ENCODE results near the gene FOCAD.

FOCAD gene

GRCh38 chr9:20989923-20990341 lies 305.9 kb downstream of the FOCAD start:
- Histone ChIP-seq H3K79me1 (replicated peaks; ENCODE audit: low read length, poor library complexity, severe bottlenecking) (peaks cover 3% of the 10 kb centered on the region), H3K9ac (ENCODE audit: low read length) (no peak overlapping the region), H3K9me3 (ENCODE audit: control insufficient read depth, low read length) (no peaks in the 10 kb centered on the region), H3K27me3 (ENCODE audit: control insufficient read depth in 1 of 2, insufficient read depth in 1 of 2, low read length in 2 of 2) (no peaks in the 10 kb centered on the region), H3K4me2 (ENCODE audit: low read length, poor library complexity, severe bottlenecking) (no peak overlapping the region), H2BK5ac (ENCODE audit: low read depth, low read length, poor library complexity, severe bottlenecking) (no peak overlapping the region), H4K91ac (ENCODE audit: low read length) (no peak overlapping the region), H3K14ac (ENCODE audit: low read length in 2 of 2) (peak overlapping the region in 1 of 2 experiments; percentile 18), H2AFZ (ENCODE audit: low read depth, low read length) (no peak overlapping the region), H2BK120ac (ENCODE audit: low read depth, low read length) (no peak overlapping the region), H2BK12ac (ENCODE audit: low read length in 2 of 2) (no peak overlapping the region), H3K4me1 (ENCODE audit: control insufficient read depth, insufficient read depth, low read depth, low read length) (peaks cover 4% of the 10 kb centered on the region), H3K4me3 (ENCODE audit: insufficient read depth in 1 of 2, low read depth in 1 of 2, low read length in 2 of 2) (no peak overlapping the region), H2AK5ac (ENCODE audit: low read length, severe bottlenecking) (no peak overlapping the region), H3K4ac (ENCODE audit: low read depth in 1 of 2, low read length in 2 of 2) (no peak overlapping the region), H3K23ac (ENCODE audit: low read length in 2 of 2) (no peak overlapping the region), H3K36me3 (ENCODE audit: control insufficient read depth in 1 of 2, insufficient read depth in 2 of 2, low read depth in 1 of 2, low read length in 2 of 2) (peaks cover 20 to 78% of the 10 kb centered on the region in 2 experiments), H2BK15ac (ENCODE audit: low read depth, poor library complexity, severe bottlenecking) (no peak overlapping the region), H3K27ac (ENCODE audit: low read length, poor library complexity, severe bottlenecking) (no peak overlapping the region), H4K8ac (ENCODE audit: low read length) (no peak overlapping the region), H3K18ac (ENCODE audit: low read depth in 1 of 2, low read length in 2 of 2) (peak overlapping the region in 1 of 2 experiments; percentile 72)
- 97% methylated on average over 6 of the region's 6 CpGs for WGBS
- no peak for DNase-seq

GRCh38 chr9:20990867-20991266 lies 306.8 kb downstream of the FOCAD start:
- H3K4me2 ChIP-seq (ENCODE audit: low read length, poor library complexity, severe bottlenecking) = no peak overlapping the region
- H4K91ac ChIP-seq (ENCODE audit: low read length) = no peak overlapping the region
- peaks cover 4% of the 10 kb centered on the region for H3K4me1 ChIP-seq (ENCODE audit: control insufficient read depth, insufficient read depth, low read depth, low read length)
- WGBS = 100% methylated on average over 2 of the region's 2 CpGs
- peaks cover 6% of the 10 kb centered on the region for H3K79me1 ChIP-seq (replicated peaks; ENCODE audit: low read length, poor library complexity, severe bottlenecking)
- H3K14ac ChIP-seq (ENCODE audit: low read length in 2 of 2) = no peak overlapping the region
- H3K4me3 ChIP-seq (ENCODE audit: insufficient read depth in 1 of 2, low read depth in 1 of 2, low read length in 2 of 2) = no peak overlapping the region
- no peak overlapping the region for H3K18ac ChIP-seq (ENCODE audit: low read depth in 1 of 2, low read length in 2 of 2)
- H2BK15ac ChIP-seq (ENCODE audit: low read depth, poor library complexity, severe bottlenecking) = no peak overlapping the region
- no peak overlapping the region for H2AFZ ChIP-seq (ENCODE audit: low read depth, low read length)
- H2BK5ac ChIP-seq (ENCODE audit: low read depth, low read length, poor library complexity, severe bottlenecking) = no peak overlapping the region
- H3K9ac ChIP-seq (ENCODE audit: low read length) = no peak overlapping the region
- H3K27me3 ChIP-seq (ENCODE audit: control insufficient read depth in 1 of 2, insufficient read depth in 1 of 2, low read length in 2 of 2) = no peaks in the 10 kb centered on the region
- H3K27ac ChIP-seq (ENCODE audit: low read length, poor library complexity, severe bottlenecking) = no peak overlapping the region
- H2BK120ac ChIP-seq (ENCODE audit: low read depth, low read length) = no peak overlapping the region
- no peak overlapping the region for H3K23ac ChIP-seq (ENCODE audit: low read length in 2 of 2)
- H3K36me3 ChIP-seq (ENCODE audit: control insufficient read depth in 1 of 2, insufficient read depth in 2 of 2, low read depth in 1 of 2, low read length in 2 of 2) = peaks cover 20 to 88% of the 10 kb centered on the region in 2 experiments
- no peaks in the 10 kb centered on the region for H3K9me3 ChIP-seq (ENCODE audit: control insufficient read depth, low read length)
- no peak overlapping the region for H2BK12ac ChIP-seq (ENCODE audit: low read length in 2 of 2)
- no peak overlapping the region for H2AK5ac ChIP-seq (ENCODE audit: low read length, severe bottlenecking)
- no peak for DNase-seq
- H3K4ac ChIP-seq (ENCODE audit: low read depth in 1 of 2, low read length in 2 of 2) = no peak overlapping the region
- no peak overlapping the region for H4K8ac ChIP-seq (ENCODE audit: low read length)

GRCh38 chr9:20994486-20994885 lies 310.4 kb downstream of the FOCAD start:
- Histone ChIP-seq H2BK12ac (ENCODE audit: low read length in 2 of 2) (no peak overlapping the region), H2BK120ac (ENCODE audit: low read depth, low read length) (no peak overlapping the region), H3K4me1 (ENCODE audit: control insufficient read depth, insufficient read depth, low read depth, low read length) (peaks cover 4% of the 10 kb centered on the region), H3K4me3 (ENCODE audit: insufficient read depth in 1 of 2, low read depth in 1 of 2, low read length in 2 of 2) (no peak overlapping the region), H4K8ac (ENCODE audit: low read length) (no peak overlapping the region), H3K27ac (ENCODE audit: low read length, poor library complexity, severe bottlenecking) (no peak overlapping the region), H3K18ac (ENCODE audit: low read depth in 1 of 2, low read length in 2 of 2) (no peak overlapping the region), H3K79me1 (replicated peaks; ENCODE audit: low read length, poor library complexity, severe bottlenecking) (peaks cover 6% of the 10 kb centered on the region), H2AFZ (ENCODE audit: low read depth, low read length) (no peak overlapping the region), H3K23ac (ENCODE audit: low read length in 2 of 2) (no peak overlapping the region), H3K36me3 (ENCODE audit: control insufficient read depth in 1 of 2, insufficient read depth in 2 of 2, low read depth in 1 of 2, low read length in 2 of 2) (peaks cover 20 to 89% of the 10 kb centered on the region in 2 experiments), H3K4ac (ENCODE audit: low read depth in 1 of 2, low read length in 2 of 2) (no peak overlapping the region), H2AK5ac (ENCODE audit: low read length, severe bottlenecking) (no peak overlapping the region), H3K9me3 (ENCODE audit: control insufficient read depth, low read length) (no peaks in the 10 kb centered on the region), H3K4me2 (ENCODE audit: low read length, poor library complexity, severe bottlenecking) (no peak overlapping the region), H2BK15ac (ENCODE audit: low read depth, poor library complexity, severe bottlenecking) (no peak overlapping the region), H3K9ac (ENCODE audit: low read length) (no peak overlapping the region), H4K91ac (ENCODE audit: low read length) (no peak overlapping the region), H2BK5ac (ENCODE audit: low read depth, low read length, poor library complexity, severe bottlenecking) (no peak overlapping the region), H3K27me3 (ENCODE audit: control insufficient read depth in 1 of 2, insufficient read depth in 1 of 2, low read length in 2 of 2) (no peaks in the 10 kb centered on the region), H3K14ac (ENCODE audit: low read length in 2 of 2) (no peak overlapping the region)
- 67% methylated on average over 1 of the region's 3 CpGs for WGBS
- no peak for DNase-seq

GRCh38 chr9:20995616-20996015 lies 311.6 kb downstream of the FOCAD start:
- H2BK12ac ChIP-seq (ENCODE audit: low read length in 2 of 2) = no peak overlapping the region
- H3K27me3 ChIP-seq (ENCODE audit: control insufficient read depth in 1 of 2, insufficient read depth in 1 of 2, low read length in 2 of 2) = no peaks in the 10 kb centered on the region
- no peak for DNase-seq
- no peaks in the 10 kb centered on the region for H3K4me1 ChIP-seq (ENCODE audit: control insufficient read depth, insufficient read depth, low read depth, low read length)
- H3K79me1 ChIP-seq (replicated peaks; ENCODE audit: low read length, poor library complexity, severe bottlenecking) = peaks cover 6% of the 10 kb centered on the region
- H3K23ac ChIP-seq (ENCODE audit: low read length in 2 of 2) = no peak overlapping the region
- H2AK5ac ChIP-seq (ENCODE audit: low read length, severe bottlenecking) = no peak overlapping the region
- no peak overlapping the region for H3K27ac ChIP-seq (ENCODE audit: low read length, poor library complexity, severe bottlenecking)
- peaks cover 12 to 89% of the 10 kb centered on the region in 2 experiments for H3K36me3 ChIP-seq (ENCODE audit: control insufficient read depth in 1 of 2, insufficient read depth in 2 of 2, low read depth in 1 of 2, low read length in 2 of 2)
- H3K4me3 ChIP-seq (ENCODE audit: insufficient read depth in 1 of 2, low read depth in 1 of 2, low read length in 2 of 2) = no peak overlapping the region
- H3K14ac ChIP-seq (ENCODE audit: low read length in 2 of 2) = no peak overlapping the region
- H3K4me2 ChIP-seq (ENCODE audit: low read length, poor library complexity, severe bottlenecking) = no peak overlapping the region
- WGBS = 100% methylated on average over 1 of the region's 2 CpGs
- H4K91ac ChIP-seq (ENCODE audit: low read length) = no peak overlapping the region
- H2BK120ac ChIP-seq (ENCODE audit: low read depth, low read length) = no peak overlapping the region
- no peaks in the 10 kb centered on the region for H3K9me3 ChIP-seq (ENCODE audit: control insufficient read depth, low read length)
- no peak overlapping the region for H3K18ac ChIP-seq (ENCODE audit: low read depth in 1 of 2, low read length in 2 of 2)
- no peak overlapping the region for H3K4ac ChIP-seq (ENCODE audit: low read depth in 1 of 2, low read length in 2 of 2)
- no peak overlapping the region for H3K9ac ChIP-seq (ENCODE audit: low read length)
- H2AFZ ChIP-seq (ENCODE audit: low read depth, low read length) = no peak overlapping the region
- H2BK15ac ChIP-seq (ENCODE audit: low read depth, poor library complexity, severe bottlenecking) = no peak overlapping the region
- no peak overlapping the region for H2BK5ac ChIP-seq (ENCODE audit: low read depth, low read length, poor library complexity, severe bottlenecking)
- no peak overlapping the region for H4K8ac ChIP-seq (ENCODE audit: low read length)
